Right lobe of liver (tissue), 6 donors: ENCODE results near the gene EVI5. TPM values are rescaled to one million over a fixed set of nuclear protein-coding genes. Genes with fewer than 3 reads are reported as not detected.

Experiments used
- ATAC-seq, 4 donors: fragments of 200-7000 bp; cut with Tn5 transposase; one replicate each; pipeline ENCODE4 v1.9.1; 2020; ENCODE audit warnings: mild to moderate bottlenecking in 4 of 4, moderate library complexity in 4 of 4
- DNase-seq, 3 donors: peaks; one replicate each; pipeline ENCODE4 v3.0.0-alpha.2; 2020
- H3K27ac ChIP-seq, 3 donors: fragments of 200-600 bp; one replicate each; pipeline ENCODE4 v1.8.0; 2022
- H3K27me3 ChIP-seq, 2 donors: fragments of 200-600 bp; one replicate each; pipeline ENCODE4 v1.8.0; 2022
- H3K36me3 ChIP-seq, 4 donors: fragments of 200-600 bp; sonication (generic) in 1 of 4; one replicate each; pipeline versions ENCODE4 v1.5.1 to v1.8.0; 2017 to 2022; ENCODE audit warnings: control low read depth in 1 of 4
- H3K4me1 ChIP-seq, 4 donors: fragments of 200-600 bp; sonication (generic) in 1 of 4; one replicate each; pipeline versions ENCODE4 v1.5.1 to v1.8.0; 2017 to 2022; ENCODE audit warnings: control low read depth in 1 of 4
- H3K4me3 ChIP-seq, 3 donors: fragments of 200-600 bp; one replicate each; pipeline ENCODE4 v1.8.0; 2022
- H3K9me3 ChIP-seq, 4 donors: fragments of 200-600 bp; sonication (generic) in 1 of 4; one replicate each; pipeline versions ENCODE4 v1.5.1 to v1.8.0; 2017 to 2022; ENCODE audit warnings: control low read depth in 1 of 4
- POLR2A ChIP-seq: fragments of 450-650 bp; IDR thresholded peaks from one replicate; pipeline ENCODE4 v1.6.1; 2017; ENCODE audit warnings: antibody characterized with exemption, mild to moderate bottlenecking
- WGBS: methylation state at CpG from one replicate; pipeline ENCODE4 v1.1.6; 2018; ENCODE audit warnings: low coverage, low lambda C conversion rate; ENCODE audit not compliant: insufficient coverage; ENCODE audit errors: missing lambda C conversion rate; 5-methylcytosine and 5-hydroxymethylcytosine counted together
- intact Hi-C, 2 donors: fragments of 100-400 bp; cut with DNase I; formaldehyde crosslinking; loops; one replicate each; pipeline versions ENCODE4 v1.11.2 to v1.14.1; 2022
- total RNA-seq, 6 experiments: library from RNA; depleted of rRNA in 2 of 6; stranded (reverse); fragments of >200 nt in 2 of 6; fragmentation: NEBNext Ultra II Directional in 3 of 6; extraction: Animal tissue kit (Norgen Biotek cat#: 25700) in 3 of 6; gene quantifications; one replicate each; pipeline versions ENCODE4 v1.1.0 to v1.2.4, GENCODE V29; 2016 to 2023
- TF ChIP-seq, protein P1 (sequence below), 4 donors: fragments of 200-600 bp in 3 of 4; fragments of 450-650 bp in 1 of 4; IDR thresholded peaks; one replicate each; pipeline versions ENCODE4 v1.5.1 to v1.8.0; 2016 to 2022; ENCODE audit warnings: antibody characterized with exemption in 4 of 4, mild to moderate bottlenecking in 2 of 4
- donor health status: DM: no; HTN: yes; CAD: no.
- donor health status: DM: no; HTN: no; CAD: no.
- donor health status: DM: no; HTN: no; CAD: no.
- donor health status: DM: no; HTN: yes; CAD: no.
- donor health status: DM: no; HTN: yes; CAD: no.

The EVI5 gene
- total RNA-seq, 6 experiments from 2014 or later: 12.8 to 27.7 (median 19.0) TPM

DNA sequence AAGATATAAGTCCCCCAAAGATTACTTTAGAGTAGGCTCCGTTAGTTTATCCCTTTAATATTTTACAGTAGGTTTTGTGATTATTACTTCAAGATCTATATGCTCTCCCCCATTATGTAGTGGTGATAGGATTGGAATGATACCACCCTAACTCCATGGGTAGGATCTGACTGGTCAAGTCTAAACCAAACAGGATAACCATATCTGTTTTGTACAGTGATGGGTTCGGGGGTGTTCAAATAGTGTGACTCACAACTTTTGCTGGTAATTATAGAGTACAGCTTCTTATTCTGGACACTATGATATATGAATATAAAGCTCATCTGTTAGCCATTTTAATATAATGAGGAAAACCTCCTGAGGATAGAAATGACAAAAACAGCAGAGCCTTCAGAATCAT lies 212.4 kb downstream of the EVI5 start:
- H3K9me3 ChIP-seq: no peaks in the 10 kb centered on the region
- H3K36me3 ChIP-seq: no peaks in the 10 kb centered on the region
- intact Hi-C loops: no loop called here
- H3K27me3 ChIP-seq: no peaks in the 10 kb centered on the region
- no peaks in the 10 kb centered on the region for H3K4me1 ChIP-seq
- no peak overlapping the region for H3K27ac ChIP-seq
- TF ChIP-seq, protein P1, sequence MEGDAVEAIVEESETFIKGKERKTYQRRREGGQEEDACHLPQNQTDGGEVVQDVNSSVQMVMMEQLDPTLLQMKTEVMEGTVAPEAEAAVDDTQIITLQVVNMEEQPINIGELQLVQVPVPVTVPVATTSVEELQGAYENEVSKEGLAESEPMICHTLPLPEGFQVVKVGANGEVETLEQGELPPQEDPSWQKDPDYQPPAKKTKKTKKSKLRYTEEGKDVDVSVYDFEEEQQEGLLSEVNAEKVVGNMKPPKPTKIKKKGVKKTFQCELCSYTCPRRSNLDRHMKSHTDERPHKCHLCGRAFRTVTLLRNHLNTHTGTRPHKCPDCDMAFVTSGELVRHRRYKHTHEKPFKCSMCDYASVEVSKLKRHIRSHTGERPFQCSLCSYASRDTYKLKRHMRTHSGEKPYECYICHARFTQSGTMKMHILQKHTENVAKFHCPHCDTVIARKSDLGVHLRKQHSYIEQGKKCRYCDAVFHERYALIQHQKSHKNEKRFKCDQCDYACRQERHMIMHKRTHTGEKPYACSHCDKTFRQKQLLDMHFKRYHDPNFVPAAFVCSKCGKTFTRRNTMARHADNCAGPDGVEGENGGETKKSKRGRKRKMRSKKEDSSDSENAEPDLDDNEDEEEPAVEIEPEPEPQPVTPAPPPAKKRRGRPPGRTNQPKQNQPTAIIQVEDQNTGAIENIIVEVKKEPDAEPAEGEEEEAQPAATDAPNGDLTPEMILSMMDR (IDR thresholded peaks at IDR 0.05): no peak
- TF ChIP-seq POLR2A: no peak
- WGBS: 42% methylated on average over 2 of the region's 2 CpGs
- no peak overlapping the region for H3K4me3 ChIP-seq
- no peak for ATAC-seq
- no peak for DNase-seq

DNA sequence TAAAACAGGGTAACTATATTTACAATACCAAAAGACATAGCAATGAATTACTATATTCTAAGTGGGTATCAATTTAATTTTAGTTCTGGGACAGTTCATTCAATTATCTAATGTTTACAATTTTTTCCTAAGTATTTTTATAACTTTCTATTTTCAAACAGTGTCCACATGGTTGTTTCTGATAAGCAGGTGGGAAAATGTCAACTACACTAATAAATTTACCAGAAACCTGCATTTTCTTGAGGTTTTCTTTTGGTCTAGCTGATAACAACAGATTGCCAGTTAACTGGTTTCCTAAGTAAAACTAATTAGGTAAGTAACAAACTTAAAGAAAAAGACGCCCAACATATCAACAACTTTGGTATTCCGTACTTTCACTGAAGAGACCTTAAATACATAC lies 213.3 kb downstream of the EVI5 start:
- WGBS: 88% methylated on average over 2 of the region's 2 CpGs
- Histone ChIP-seq H3K27ac (no peak overlapping the region), H3K9me3 (no peaks in the 10 kb centered on the region), H3K36me3 (no peaks in the 10 kb centered on the region), H3K4me1 (no peaks in the 10 kb centered on the region), H3K4me3 (no peak overlapping the region), H3K27me3 (no peaks in the 10 kb centered on the region)
- ATAC-seq (no peak), DNase-seq (no peak)
- intact Hi-C loops: no loop called here
- TF ChIP-seq, protein P1 (IDR thresholded peaks at IDR 0.05): no peak
- TF ChIP-seq POLR2A: no peak

DNA sequence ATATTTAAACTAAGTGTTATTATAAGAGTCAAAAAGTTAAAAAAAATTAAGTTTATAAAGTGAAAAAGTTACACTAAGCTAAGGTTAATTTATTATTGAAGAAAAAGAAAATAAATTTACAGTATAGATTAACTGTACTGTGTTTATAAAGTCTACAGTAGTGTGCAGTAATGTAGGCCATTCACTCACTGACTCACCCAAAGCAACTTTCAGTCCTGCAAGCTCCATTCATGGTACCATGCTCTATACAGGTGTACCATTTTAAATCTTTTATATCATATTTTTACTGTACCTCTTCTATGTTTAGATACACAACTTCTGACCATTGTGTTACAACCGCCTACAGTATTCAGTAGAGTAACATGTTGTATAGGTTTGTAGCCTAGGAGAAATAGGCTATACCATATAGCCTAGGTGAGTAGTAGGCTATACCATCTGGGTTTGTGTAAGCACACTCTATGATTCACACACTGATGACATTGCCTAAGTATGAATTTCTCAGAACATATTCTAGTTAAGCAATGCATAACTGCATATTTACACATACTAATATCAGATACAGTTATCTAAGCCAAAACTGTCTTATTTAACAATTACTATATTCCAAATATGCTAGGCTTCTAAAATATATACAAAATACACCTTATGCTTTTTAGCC lies 217.6 kb downstream of the EVI5 start:
- no peak overlapping the region for H3K27ac ChIP-seq
- intact Hi-C loops: no loop called here
- no peaks in the 10 kb centered on the region for H3K36me3 ChIP-seq
- no peak for TF ChIP-seq POLR2A
- TF ChIP-seq, protein P1 (IDR thresholded peaks at IDR 0.05): no peak
- H3K9me3 ChIP-seq: no peaks in the 10 kb centered on the region
- WGBS: 89% methylated on average over 1 of the region's 1 CpG
- no peaks in the 10 kb centered on the region for H3K4me1 ChIP-seq
- H3K4me3 ChIP-seq: no peak overlapping the region
- ATAC-seq: no peak
- no peak for DNase-seq
- no peaks in the 10 kb centered on the region for H3K27me3 ChIP-seq

DNA sequence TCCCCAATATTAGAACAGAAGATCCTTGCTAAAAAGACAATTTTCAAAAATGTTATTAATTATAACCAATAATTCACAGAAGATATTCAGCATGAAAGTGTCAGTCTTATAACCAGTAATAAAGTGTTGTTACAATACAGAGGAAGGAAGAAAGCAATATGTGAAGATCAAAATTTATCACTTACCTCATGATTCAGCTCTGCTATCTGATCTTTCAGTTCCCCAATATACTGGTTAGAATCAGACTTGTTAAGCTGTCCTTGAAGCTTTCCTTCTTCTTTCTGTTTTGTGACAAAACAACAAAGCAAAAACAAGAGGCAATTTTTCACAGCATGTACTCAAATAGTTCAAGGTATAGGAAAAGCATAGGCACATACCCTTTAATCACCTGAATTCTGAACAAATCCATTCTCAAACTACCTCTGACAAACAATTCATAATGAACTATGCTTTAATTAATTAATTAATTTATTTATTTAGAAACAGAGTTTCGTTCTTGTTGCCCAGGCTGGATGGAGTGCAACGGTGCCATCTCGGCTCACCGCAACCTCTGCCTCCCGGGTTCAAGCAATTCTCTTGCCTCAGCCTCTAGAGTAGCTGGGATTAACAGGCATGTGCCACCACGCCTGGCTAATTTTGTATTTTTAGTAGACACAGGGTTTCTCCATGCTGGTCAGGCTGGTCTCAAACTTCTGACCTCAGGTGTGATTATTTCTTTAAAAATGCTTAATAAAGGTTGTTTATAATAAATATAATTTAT lies 221.3 kb downstream of the EVI5 start:
- H3K27me3 ChIP-seq: no peaks in the 10 kb centered on the region
- DNase-seq: no peak
- no peaks in the 10 kb centered on the region for H3K36me3 ChIP-seq
- WGBS: 100% methylated on average over 6 of the region's 6 CpGs
- H3K4me1 ChIP-seq: no peaks in the 10 kb centered on the region
- no peaks in the 10 kb centered on the region for H3K9me3 ChIP-seq
- ATAC-seq: no peak
- H3K27ac ChIP-seq: no peak overlapping the region
- H3K4me3 ChIP-seq: no peak overlapping the region
- intact Hi-C loops: no loop called here
- no peak for TF ChIP-seq POLR2A
- TF ChIP-seq, protein P1 (IDR thresholded peaks at IDR 0.05): no peak
